Ovary (tissue), 3 donors: ENCODE results near the gene MEGF8.

Experiments used
- CTCF ChIP-seq, 3 donors: fragments of 450-650 bp in 2 of 3; fragments of 200-600 bp in 1 of 3; IDR thresholded peaks; one replicate each; pipeline versions ENCODE4 v1.5.1 to v1.8.0; 2016 to 2022; ENCODE audit warnings: antibody characterized with exemption in 3 of 3, mild to moderate bottlenecking in 1 of 3
- POLR2A ChIP-seq: fragments of 450-650 bp; IDR thresholded peaks from one replicate; pipeline ENCODE4 v1.6.1; 2017; ENCODE audit warnings: antibody characterized with exemption, mild to moderate bottlenecking, moderate library complexity
- donor health status: DM: no; HTN: no; CAD: no.

- TF ChIP-seq POLR2A (no peak), CTCF (IDR thresholded peaks at IDR 0.05) (no peak)
Observed at GRCh38 chr19:42292963-42293362, 32.5 kb upstream of the MEGF8 start.
